ENCODE data around the gene ATXN7. TPM values are rescaled to one million over a fixed set of nuclear protein-coding genes. Genes with fewer than 3 reads are reported as not detected.
A peak's percentile ranks its signal among the peaks of the same experiment; 100 is the strongest.

Gene ATXN7
- total and polyA plus RNA-seq, 8 donors, result 2.1 to 333 (median 30.8) TPM

GRCh38 chr3:63955036-63955650 is 91.5 kb downstream of the ATXN7 start:
- no peak for DNase-seq
- intact Hi-C loops (cut with DNase I; ENCODE audit: low total_unique reads), result no loop called here
- TF ChIP-seq POLR2A (IDR thresholded peaks at IDR 0.05), result no peak
- TF ChIP-seq POLR2AphosphoS5 (IDR thresholded peaks at IDR 0.05), result no peak
- TF ChIP-seq EP300 (IDR thresholded peaks at IDR 0.05), result no peak
- TF ChIP-seq CTCF (IDR thresholded peaks at IDR 0.05), result no peak
- no peak overlapping the region for H3K4me3 ChIP-seq
- no peaks in the 10 kb centered on the region for H3K27me3 ChIP-seq
- H3K9me3 ChIP-seq, result no peaks in the 10 kb centered on the region
- H3K27ac ChIP-seq, result peak overlapping the region in 1 of 5 donors; percentile 29
- H3K36me3 ChIP-seq, result peaks cover 0 to 25% (median 15%) of the 10 kb centered on the region in 4 donors
- peaks cover 10 to 76% (median 44%) of the 10 kb centered on the region in 4 donors for H3K4me1 ChIP-seq
- 51 to 78% (median 59%) methylated on average over 3 of the region's 3 CpGs for WGBS, 5 donors

- DNase-seq, result peak in 1 of 2 donors; percentile 41
- peak overlapping the region in 3 of 5 donors; percentile 20 to 60 (median 29) for H3K27ac ChIP-seq
- H3K4me3 ChIP-seq, result no peak overlapping the region
- no peak for TF ChIP-seq POLR2A (IDR thresholded peaks at IDR 0.05)
- no peak for TF ChIP-seq EP300 (IDR thresholded peaks at IDR 0.05)
- TF ChIP-seq CTCF (IDR thresholded peaks at IDR 0.05), result no peak
- no peak for TF ChIP-seq POLR2AphosphoS5 (IDR thresholded peaks at IDR 0.05)
- peaks cover 0 to 25% (median 15%) of the 10 kb centered on the region in 4 donors for H3K36me3 ChIP-seq
- no peaks in the 10 kb centered on the region for H3K9me3 ChIP-seq
- no peaks in the 10 kb centered on the region for H3K27me3 ChIP-seq
- WGBS, 5 donors, result 56 to 83% (median 68%) methylated on average over 13 of the region's 13 CpGs
- intact Hi-C loops (cut with DNase I; ENCODE audit: low total_unique reads), result no loop called here
- peaks cover 16 to 76% (median 44%) of the 10 kb centered on the region in 4 donors for H3K4me1 ChIP-seq
These were observed 92.3 kb downstream of the ATXN7 start for GRCh38 chr3:63955830-63956545.

- Histone ChIP-seq H3K9me3 (no peaks in the 10 kb centered on the region), H3K27ac (peak overlapping the region in 1 of 5 donors; percentile 27), H3K4me1 (peaks cover 12 to 77% (median 45%) of the 10 kb centered on the region in 4 donors), H3K4me3 (no peak overlapping the region), H3K27me3 (no peaks in the 10 kb centered on the region), H3K36me3 (peaks cover 0 to 13% (median 3%) of the 10 kb centered on the region in 4 donors)
- intact Hi-C loops (cut with DNase I; ENCODE audit: low total_unique reads), result no loop called here
- 61 to 76% (median 69%) methylated on average over 3 of the region's 3 CpGs for WGBS, 5 donors
- TF ChIP-seq POLR2A (IDR thresholded peaks at IDR 0.05), result no peak
- TF ChIP-seq EP300 (IDR thresholded peaks at IDR 0.05), result no peak
- no peak for TF ChIP-seq CTCF (IDR thresholded peaks at IDR 0.05)
- no peak for TF ChIP-seq POLR2AphosphoS5 (IDR thresholded peaks at IDR 0.05)
- DNase-seq, result no peak
These were observed 95.5 kb downstream of the ATXN7 start for GRCh38 chr3:63959146-63959545.

- Histone ChIP-seq H3K27ac (peak overlapping the region; percentile 26 to 74 (median 67)), H3K27me3 (no peaks in the 10 kb centered on the region), H3K9me3 (no peaks in the 10 kb centered on the region), H3K4me3 (peak overlapping the region; percentile 25 to 37 (median 34)), H3K4me1 (peaks cover 23 to 83% (median 52%) of the 10 kb centered on the region in 4 donors), H3K36me3 (peaks cover 0 to 6% (median 0%) of the 10 kb centered on the region in 4 donors)
- TF ChIP-seq CTCF (IDR thresholded peaks at IDR 0.05), result no peak
- TF ChIP-seq POLR2AphosphoS5 (IDR thresholded peaks at IDR 0.05), result no peak
- TF ChIP-seq POLR2A (IDR thresholded peaks at IDR 0.05), result no peak
- no peak for TF ChIP-seq EP300 (IDR thresholded peaks at IDR 0.05)
- peak; percentile 43 to 69 for DNase-seq
- 14 to 33% (median 23%) methylated on average over 6 of the region's 6 CpGs for WGBS, 5 donors
- intact Hi-C loops (cut with DNase I; ENCODE audit: low total_unique reads), result no loop called here
These were observed 96.5 kb downstream of the ATXN7 start for GRCh38 chr3:63960048-63960711.

Data from stomach (tissue), 9 donors.